ENCODE data around the gene SLC17A7. TPM values are rescaled to one million over a fixed set of nuclear protein-coding genes. Genes with fewer than 3 reads are reported as not detected.
A peak's percentile ranks its signal among the peaks of the same experiment; 100 is the strongest.

The SLC17A7 gene
- total and polyA plus RNA-seq, 9 of the 15 experiments (the other 6 are each of a cell fraction or from before 2014, with no cell fraction given): 1.1 to 15.7 (median 2.4) TPM

DNA sequence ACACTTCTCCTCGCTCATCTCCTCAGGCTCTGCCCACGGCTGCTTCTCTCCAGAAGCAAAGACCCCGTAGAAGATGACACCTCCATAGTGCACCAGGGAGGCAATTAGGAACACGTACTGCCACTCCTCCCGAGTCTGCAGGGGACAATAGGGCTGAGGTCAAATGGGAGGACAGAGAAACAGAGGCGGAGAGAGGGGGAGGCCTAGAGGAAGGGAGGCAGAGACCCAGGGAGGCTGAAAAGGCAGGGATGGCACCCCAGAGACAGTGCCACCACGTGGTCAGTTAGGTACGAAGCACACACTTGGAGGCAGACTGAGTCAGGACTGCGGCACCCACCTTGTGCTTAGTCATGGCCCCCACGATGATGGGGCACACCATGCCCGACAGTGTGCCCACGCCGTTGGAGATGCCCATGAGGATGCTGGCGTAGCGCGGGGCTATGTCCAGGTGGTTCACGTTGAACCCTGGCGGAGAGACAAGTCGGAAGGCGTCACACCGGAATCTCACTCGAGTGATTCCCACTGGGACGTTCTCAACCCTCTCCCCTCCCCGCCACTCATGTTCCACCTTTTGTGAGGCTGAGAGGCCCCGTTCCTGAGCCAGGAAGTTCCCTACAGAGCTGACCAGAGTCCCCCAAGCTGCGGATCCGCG, 10.5 kb downstream of the SLC17A7 start (continued):
- TF ChIP-seq, protein P1, sequence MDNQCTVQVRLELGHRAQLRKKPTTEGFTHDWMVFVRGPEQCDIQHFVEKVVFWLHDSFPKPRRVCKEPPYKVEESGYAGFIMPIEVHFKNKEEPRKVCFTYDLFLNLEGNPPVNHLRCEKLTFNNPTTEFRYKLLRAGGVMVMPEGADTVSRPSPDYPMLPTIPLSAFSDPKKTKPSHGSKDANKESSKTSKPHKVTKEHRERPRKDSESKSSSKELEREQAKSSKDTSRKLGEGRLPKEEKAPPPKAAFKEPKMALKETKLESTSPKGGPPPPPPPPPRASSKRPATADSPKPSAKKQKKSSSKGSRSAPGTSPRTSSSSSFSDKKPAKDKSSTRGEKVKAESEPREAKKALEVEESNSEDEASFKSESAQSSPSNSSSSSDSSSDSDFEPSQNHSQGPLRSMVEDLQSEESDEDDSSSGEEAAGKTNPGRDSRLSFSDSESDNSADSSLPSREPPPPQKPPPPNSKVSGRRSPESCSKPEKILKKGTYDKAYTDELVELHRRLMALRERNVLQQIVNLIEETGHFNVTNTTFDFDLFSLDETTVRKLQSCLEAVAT (IDR thresholded peaks at IDR 0.05): 0 out of 4 replicates have a peak, but pooled peaks of 1 of the 2 experiments have one; percentile 19
- TF ChIP-seq ZNF174 (CRISPR knock-in tag; IDR thresholded peaks at IDR 0.05) (no peak), ZSCAN29 (IDR thresholded peaks at IDR 0.05) (no peak), CCAR2 (IDR thresholded peaks at IDR 0.05; ENCODE audit: low read depth, low read length) (no peak), MXI1 (IDR thresholded peaks at IDR 0.05; ENCODE audit: low read depth, low read length) (no peak), TFAM (CRISPR knock-in tag; conservative IDR thresholded peaks at IDR 0.05) (no peak), NFATC3 (IDR thresholded peaks at IDR 0.05) (no peak), ZNF134 (CRISPR knock-in tag; conservative IDR thresholded peaks at IDR 0.05) (no peak), ZNF282 (CRISPR knock-in tag; IDR thresholded peaks at IDR 0.05) (0 out of 2 replicates have a peak, but pooled peaks have one; percentile 55), STAT5A (IDR thresholded peaks at IDR 0.05; ENCODE audit: borderline replicate concordance, low read length) (no peak), NCOA4 (IDR thresholded peaks at IDR 0.05; ENCODE audit: partially characterized antibody) (no peak)
- TF ChIP-seq, protein P2, sequence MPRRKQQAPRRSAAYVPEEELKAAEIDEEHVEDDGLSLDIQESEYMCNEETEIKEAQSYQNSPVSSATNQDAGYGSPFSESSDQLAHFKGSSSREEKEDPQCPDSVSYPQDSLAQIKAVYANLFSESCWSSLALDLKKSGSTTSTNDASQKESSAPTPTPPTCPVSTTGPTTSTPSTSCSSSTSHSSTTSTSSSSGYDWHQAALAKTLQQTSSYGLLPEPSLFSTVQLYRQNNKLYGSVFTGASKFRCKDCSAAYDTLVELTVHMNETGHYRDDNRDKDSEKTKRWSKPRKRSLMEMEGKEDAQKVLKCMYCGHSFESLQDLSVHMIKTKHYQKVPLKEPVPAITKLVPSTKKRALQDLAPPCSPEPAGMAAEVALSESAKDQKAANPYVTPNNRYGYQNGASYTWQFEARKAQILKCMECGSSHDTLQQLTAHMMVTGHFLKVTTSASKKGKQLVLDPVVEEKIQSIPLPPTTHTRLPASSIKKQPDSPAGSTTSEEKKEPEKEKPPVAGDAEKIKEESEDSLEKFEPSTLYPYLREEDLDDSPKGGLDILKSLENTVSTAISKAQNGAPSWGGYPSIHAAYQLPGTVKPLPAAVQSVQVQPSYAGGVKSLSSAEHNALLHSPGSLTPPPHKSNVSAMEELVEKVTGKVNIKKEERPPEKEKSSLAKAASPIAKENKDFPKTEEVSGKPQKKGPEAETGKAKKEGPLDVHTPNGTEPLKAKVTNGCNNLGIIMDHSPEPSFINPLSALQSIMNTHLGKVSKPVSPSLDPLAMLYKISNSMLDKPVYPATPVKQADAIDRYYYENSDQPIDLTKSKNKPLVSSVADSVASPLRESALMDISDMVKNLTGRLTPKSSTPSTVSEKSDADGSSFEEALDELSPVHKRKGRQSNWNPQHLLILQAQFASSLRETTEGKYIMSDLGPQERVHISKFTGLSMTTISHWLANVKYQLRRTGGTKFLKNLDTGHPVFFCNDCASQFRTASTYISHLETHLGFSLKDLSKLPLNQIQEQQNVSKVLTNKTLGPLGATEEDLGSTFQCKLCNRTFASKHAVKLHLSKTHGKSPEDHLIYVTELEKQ (CRISPR knock-in tag; IDR thresholded peaks at IDR 0.05): no peak
- TF ChIP-seq, protein P3, sequence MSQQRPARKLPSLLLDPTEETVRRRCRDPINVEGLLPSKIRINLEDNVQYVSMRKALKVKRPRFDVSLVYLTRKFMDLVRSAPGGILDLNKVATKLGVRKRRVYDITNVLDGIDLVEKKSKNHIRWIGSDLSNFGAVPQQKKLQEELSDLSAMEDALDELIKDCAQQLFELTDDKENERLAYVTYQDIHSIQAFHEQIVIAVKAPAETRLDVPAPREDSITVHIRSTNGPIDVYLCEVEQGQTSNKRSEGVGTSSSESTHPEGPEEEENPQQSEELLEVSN (IDR thresholded peaks at IDR 0.05; ENCODE audit: borderline replicate concordance in 1 of 2, extremely low read depth in 1 of 2, insufficient read depth in 1 of 2, insufficient read length in 1 of 2, low read depth in 1 of 2, low read length in 1 of 2, poor library complexity in 1 of 2, severe bottlenecking in 1 of 2): peak; percentile 69 to 94
- TF ChIP-seq, protein P4, sequence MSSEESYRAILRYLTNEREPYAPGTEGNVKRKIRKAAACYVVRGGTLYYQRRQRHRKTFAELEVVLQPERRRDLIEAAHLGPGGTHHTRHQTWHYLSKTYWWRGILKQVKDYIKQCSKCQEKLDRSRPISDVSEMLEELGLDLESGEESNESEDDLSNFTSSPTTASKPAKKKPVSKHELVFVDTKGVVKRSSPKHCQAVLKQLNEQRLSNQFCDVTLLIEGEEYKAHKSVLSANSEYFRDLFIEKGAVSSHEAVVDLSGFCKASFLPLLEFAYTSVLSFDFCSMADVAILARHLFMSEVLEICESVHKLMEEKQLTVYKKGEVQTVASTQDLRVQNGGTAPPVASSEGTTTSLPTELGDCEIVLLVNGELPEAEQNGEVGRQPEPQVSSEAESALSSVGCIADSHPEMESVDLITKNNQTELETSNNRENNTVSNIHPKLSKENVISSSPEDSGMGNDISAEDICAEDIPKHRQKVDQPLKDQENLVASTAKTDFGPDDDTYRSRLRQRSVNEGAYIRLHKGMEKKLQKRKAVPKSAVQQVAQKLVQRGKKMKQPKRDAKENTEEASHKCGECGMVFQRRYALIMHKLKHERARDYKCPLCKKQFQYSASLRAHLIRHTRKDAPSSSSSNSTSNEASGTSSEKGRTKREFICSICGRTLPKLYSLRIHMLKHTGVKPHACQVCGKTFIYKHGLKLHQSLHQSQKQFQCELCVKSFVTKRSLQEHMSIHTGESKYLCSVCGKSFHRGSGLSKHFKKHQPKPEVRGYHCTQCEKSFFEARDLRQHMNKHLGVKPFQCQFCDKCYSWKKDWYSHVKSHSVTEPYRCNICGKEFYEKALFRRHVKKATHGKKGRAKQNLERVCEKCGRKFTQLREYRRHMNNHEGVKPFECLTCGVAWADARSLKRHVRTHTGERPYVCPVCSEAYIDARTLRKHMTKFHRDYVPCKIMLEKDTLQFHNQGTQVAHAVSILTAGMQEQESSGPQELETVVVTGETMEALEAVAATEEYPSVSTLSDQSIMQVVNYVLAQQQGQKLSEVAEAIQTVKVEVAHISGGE (CRISPR knock-in tag; IDR thresholded peaks at IDR 0.05): no peak
